Skeletal muscle tissue (tissue), 4 donors: ENCODE results near the gene CRYBA2. TPM values are rescaled to one million over a fixed set of nuclear protein-coding genes. Genes with fewer than 3 reads are reported as not detected.

ENCODE experiments used
- H3K27ac ChIP-seq: one replicate; pipeline ENCODE4 v1.7.0; 2013; ENCODE audit warnings: mild to moderate bottlenecking, low read depth, low read length, inconsistent platforms
- H3K27me3 ChIP-seq, 3 donors: one replicate each; pipeline ENCODE4 v1.7.0; 2013; ENCODE audit warnings: low read length in 3 of 3; ENCODE audit not compliant: control insufficient read depth in 3 of 3, insufficient read depth in 3 of 3
- H3K36me3 ChIP-seq, 3 donors: one replicate each; pipeline ENCODE4 v1.7.0; 2013; ENCODE audit warnings: low read length in 3 of 3; ENCODE audit not compliant: control insufficient read depth in 3 of 3, insufficient read depth in 3 of 3
- H3K4me1 ChIP-seq, 3 donors: one replicate each; pipeline ENCODE4 v1.7.0; 2013; ENCODE audit warnings: low read length in 3 of 3, mild to moderate bottlenecking in 3 of 3; ENCODE audit not compliant: control insufficient read depth in 3 of 3, insufficient read depth in 3 of 3
- H3K4me3 ChIP-seq, 3 donors: one replicate each; pipeline ENCODE4 v1.7.0; 2013; ENCODE audit warnings: low read length in 3 of 3
- H3K9ac ChIP-seq, 3 donors: one replicate each; pipeline ENCODE4 v1.7.0; 2013; ENCODE audit warnings: low read length in 3 of 3, mild to moderate bottlenecking in 3 of 3, moderate library complexity in 2 of 3, low read depth in 1 of 3
- H3K9me3 ChIP-seq, 3 donors: one replicate each; pipeline ENCODE4 v1.7.0; 2013; ENCODE audit warnings: low read length in 3 of 3; ENCODE audit not compliant: control insufficient read depth in 3 of 3
- total RNA-seq: library from RNA; depleted of rRNA; stranded (reverse); fragments of >200 nt; gene quantifications from one replicate; pipeline ENCODE4 v1.2.3, GENCODE V29; 2014
- donor health status: Osteomylitis.

CRYBA2 gene
- total RNA-seq, 1 donor from 2014 or later, result not detected

GRCh38 chr2:218991674-218992168, 1.5 kb downstream of the CRYBA2 start:
- Histone ChIP-seq H3K4me1 (peaks cover 20 to 26% (median 24%) of the 10 kb centered on the region in 3 donors), H3K36me3 (no peaks in the 10 kb centered on the region), H3K9me3 (no peaks in the 10 kb centered on the region), H3K4me3 (no peak overlapping the region), H3K27me3 (peaks cover 90 to 97% (median 91%) of the 10 kb centered on the region in 3 donors), H3K27ac (no peak overlapping the region), H3K9ac (no peak overlapping the region)

DNA sequence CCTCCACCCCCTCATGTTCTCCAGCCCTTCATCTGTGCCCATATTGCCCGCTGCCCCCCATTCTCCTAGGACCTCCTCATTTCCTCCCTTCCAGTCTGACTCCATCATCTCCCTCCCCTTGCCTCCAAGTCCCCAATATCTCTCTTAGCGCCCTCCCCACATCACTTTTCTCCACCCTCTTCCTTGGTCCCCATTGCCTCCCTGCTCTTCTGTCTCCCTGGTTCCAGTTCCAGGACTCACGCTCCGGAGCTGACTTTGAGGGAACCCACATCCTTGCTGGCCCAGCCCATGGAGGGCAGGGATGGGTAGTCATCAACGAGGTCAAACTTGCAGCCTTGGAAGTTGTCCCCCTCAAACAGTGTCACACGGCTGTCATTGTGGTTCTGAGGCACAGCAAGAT, 2.6 kb downstream of the CRYBA2 start:
- no peak overlapping the region for H3K9ac ChIP-seq
- H3K9me3 ChIP-seq, result no peaks in the 10 kb centered on the region
- H3K27me3 ChIP-seq, result peaks cover 95 to 98% (median 95%) of the 10 kb centered on the region in 3 donors
- no peak overlapping the region for H3K27ac ChIP-seq
- no peaks in the 10 kb centered on the region for H3K36me3 ChIP-seq
- H3K4me1 ChIP-seq, result peaks cover 12 to 18% (median 16%) of the 10 kb centered on the region in 3 donors
- no peak overlapping the region for H3K4me3 ChIP-seq

DNA sequence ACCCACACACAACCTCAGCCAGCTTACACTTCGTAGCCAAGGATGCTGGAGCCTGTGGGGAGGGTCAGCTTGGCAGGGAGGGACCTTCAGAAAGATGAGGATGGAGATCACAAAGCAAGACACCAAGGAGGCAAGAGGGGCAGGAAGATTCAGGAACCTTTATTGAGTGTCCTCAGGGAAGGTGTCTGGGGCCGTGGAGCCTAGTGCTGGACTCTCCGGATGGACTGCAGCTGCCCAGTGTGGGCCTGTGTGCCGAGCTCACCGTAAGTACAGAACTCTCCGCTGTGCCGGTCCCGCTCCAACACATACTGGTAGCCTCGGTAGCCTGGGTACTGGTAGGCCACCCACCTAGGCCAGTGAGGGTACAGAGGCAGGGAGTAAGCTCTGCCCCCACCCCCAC, 3.2 kb downstream of the CRYBA2 start:
- H3K4me3 ChIP-seq, result no peak overlapping the region
- H3K36me3 ChIP-seq, result no peaks in the 10 kb centered on the region
- H3K27me3 ChIP-seq, result peaks cover 93 to 96% (median 94%) of the 10 kb centered on the region in 3 donors

GRCh38 chr2:218988650-218989049, 4.6 kb downstream of the CRYBA2 start:
- peaks cover 94 to 95% (median 94%) of the 10 kb centered on the region in 3 donors for H3K27me3 ChIP-seq
- H3K36me3 ChIP-seq, result no peaks in the 10 kb centered on the region
- H3K27ac ChIP-seq, result no peak overlapping the region
- no peak overlapping the region for H3K4me3 ChIP-seq
- H3K9ac ChIP-seq, result no peak overlapping the region
- no peaks in the 10 kb centered on the region for H3K9me3 ChIP-seq
- H3K4me1 ChIP-seq, result peaks cover 20 to 25% (median 22%) of the 10 kb centered on the region in 3 donors

More for the DNA sequence above, 3.2 kb downstream of the CRYBA2 start:
- H3K4me1 ChIP-seq, result peaks cover 12 to 19% (median 16%) of the 10 kb centered on the region in 3 donors
- H3K27ac ChIP-seq, result no peak overlapping the region
- no peak overlapping the region for H3K9ac ChIP-seq
- no peaks in the 10 kb centered on the region for H3K9me3 ChIP-seq

GRCh38 chr2:218988164-218988563, 5.1 kb downstream of the CRYBA2 start:
- no peak overlapping the region for H3K4me3 ChIP-seq
- H3K27me3 ChIP-seq, result peaks cover 94 to 95% (median 94%) of the 10 kb centered on the region in 3 donors
- no peaks in the 10 kb centered on the region for H3K36me3 ChIP-seq

GRCh38 chr2:218986148-218986761, 7.0 kb downstream of the CRYBA2 start:
- Histone ChIP-seq H3K36me3 (no peaks in the 10 kb centered on the region), H3K27ac (no peak overlapping the region), H3K4me3 (no peak overlapping the region), H3K4me1 (peaks cover 19 to 33% (median 30%) of the 10 kb centered on the region in 3 donors), H3K27me3 (peaks cover 90 to 95% (median 94%) of the 10 kb centered on the region in 3 donors), H3K9me3 (no peaks in the 10 kb centered on the region), H3K9ac (no peak overlapping the region)

More at GRCh38 chr2:218988164-218988563, 5.1 kb downstream of the CRYBA2 start:
- Histone ChIP-seq H3K27ac (no peak overlapping the region), H3K4me1 (peaks cover 16 to 22% (median 22%) of the 10 kb centered on the region in 3 donors), H3K9me3 (no peaks in the 10 kb centered on the region), H3K9ac (no peak overlapping the region)

- no peak overlapping the region for H3K27ac ChIP-seq
- H3K27me3 ChIP-seq, result peaks cover 89 to 93% (median 93%) of the 10 kb centered on the region in 3 donors
- no peak overlapping the region for H3K9ac ChIP-seq
- H3K4me3 ChIP-seq, result no peak overlapping the region
- no peaks in the 10 kb centered on the region for H3K36me3 ChIP-seq
- H3K9me3 ChIP-seq, result no peaks in the 10 kb centered on the region
- H3K4me1 ChIP-seq, result peaks cover 26 to 40% (median 36%) of the 10 kb centered on the region in 3 donors
Observed at GRCh38 chr2:218985325-218986091, 7.7 kb downstream of the CRYBA2 start.

DNA sequence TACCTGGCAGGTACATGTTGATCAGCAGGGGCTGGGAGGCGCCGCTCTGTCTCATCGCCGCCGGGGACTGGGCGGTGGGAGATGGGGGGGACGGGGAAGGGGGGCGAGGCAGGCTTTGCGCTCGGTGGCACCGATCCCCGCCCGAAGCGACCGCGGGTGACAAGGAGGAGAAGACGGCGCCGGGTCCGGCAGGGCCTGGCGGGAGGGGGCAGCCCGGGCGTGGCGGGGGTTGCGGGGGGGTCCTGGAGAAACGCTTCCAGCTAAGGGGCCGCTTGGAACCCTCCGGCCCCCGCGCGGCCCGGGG, 8.2 kb downstream of the CRYBA2 start, which contains the start of gene FEV:
FEV (minus strand) TSS at position 164 of the 304 bp plus-strand sequence; CDS start at position 55, 109 bp downstream.
- H3K9ac ChIP-seq, result no peak within 1 kb of the TSS
- peak within 1 kb of the TSS in 2 of 3 donors; percentile 22 to 30 for H3K4me3 ChIP-seq
- H3K27ac ChIP-seq, result no peak within 1 kb of the TSS
- peaks cover 87 to 92% (median 91%) of the 10 kb centered on the region in 3 donors for H3K27me3 ChIP-seq
- no peaks in the 10 kb centered on the region for H3K36me3 ChIP-seq
- peaks cover 26 to 40% (median 38%) of the 10 kb centered on the region in 3 donors for H3K4me1 ChIP-seq
- H3K9me3 ChIP-seq, result no peaks in the 10 kb centered on the region

- peaks cover 88 to 93% (median 91%) of the 10 kb centered on the region in 3 donors for H3K27me3 ChIP-seq
- H3K9ac ChIP-seq, result no peak overlapping the region
Observed at GRCh38 chr2:218984239-218985020, 8.8 kb downstream of the CRYBA2 start.

More at GRCh38 chr2:218984239-218985020, 8.8 kb downstream of the CRYBA2 start:
- H3K36me3 ChIP-seq, result no peaks in the 10 kb centered on the region
- H3K4me3 ChIP-seq, result peak overlapping the region in 2 of 3 donors; percentile 22 to 30
- peaks cover 26 to 44% (median 42%) of the 10 kb centered on the region in 3 donors for H3K4me1 ChIP-seq
- H3K27ac ChIP-seq, result no peak overlapping the region
- H3K9me3 ChIP-seq, result no peaks in the 10 kb centered on the region
